ENCODE results near the gene PRSS2. TPM values are rescaled to one million over a fixed set of nuclear protein-coding genes. Genes with fewer than 3 reads are reported as not detected.

PRSS2 gene
- polyA plus RNA-seq, 1 donor (not counting 4 experiments of a cell fraction or from before 2014, with no cell fraction given): not detected

DNA sequence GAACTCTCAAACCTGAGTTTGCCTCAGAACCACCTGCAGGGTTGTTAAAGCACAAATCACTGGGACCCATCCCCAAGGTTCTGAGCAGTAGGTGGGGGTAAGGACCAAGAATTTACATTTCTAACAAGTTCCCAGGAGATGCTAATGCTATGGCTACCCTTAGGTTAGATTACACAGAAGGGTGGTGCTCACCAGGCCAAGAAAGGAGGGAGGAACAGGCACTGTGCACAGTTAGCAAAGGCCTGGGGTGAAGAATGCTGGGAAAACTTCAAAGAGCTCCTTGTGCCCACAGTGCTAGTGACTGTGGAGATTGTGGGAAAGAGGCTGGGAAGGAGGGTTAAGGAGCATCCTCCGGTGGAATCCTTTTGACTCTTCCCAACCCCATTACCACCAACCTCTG lies 8.7 kb upstream of the PRSS2 start:
- no peak for DNase-seq (ENCODE audit: low read depth, low spot score)
- dilution Hi-C loops (cut with MboI; ENCODE audit: extremely low pct_ligation_motif_present, low sequenced_read_pairs): no loop called here
- no peaks in the 10 kb centered on the region for H3K27me3 ChIP-seq (ENCODE audit: control insufficient read depth, extremely low read depth, insufficient read depth, low read length)
- no peak overlapping the region for H3K4me2 ChIP-seq (ENCODE audit: control insufficient read depth, extremely low read depth, insufficient read depth, low read depth, low read length)
- no peak for FAIRE-seq
- no peaks in the 10 kb centered on the region for H3K79me2 ChIP-seq (ENCODE audit: control insufficient read depth, insufficient read depth, low read length)
- H3K27ac ChIP-seq (ENCODE audit: control insufficient read depth, insufficient read depth, low read length): no peak overlapping the region
- no peak overlapping the region for H3K9ac ChIP-seq (ENCODE audit: control insufficient read depth, extremely low read depth, insufficient read depth, low read length)
- no peaks in the 10 kb centered on the region for H4K20me1 ChIP-seq (ENCODE audit: control insufficient read depth, extremely low read depth, insufficient read depth, low read length)
- no peaks in the 10 kb centered on the region for H3K9me1 ChIP-seq (ENCODE audit: control insufficient read depth, extremely low read depth, insufficient read depth, low read length)
- H2AFZ ChIP-seq (ENCODE audit: control insufficient read depth, low read length): no peak overlapping the region
- H3K36me3 ChIP-seq (ENCODE audit: control insufficient read depth in 2 of 2, extremely low read depth in 1 of 2, insufficient read depth in 2 of 2, low read length in 2 of 2): no peaks in the 10 kb centered on the region
- no peaks in the 10 kb centered on the region for H3K4me1 ChIP-seq (ENCODE audit: control insufficient read depth, extremely low read depth, insufficient read depth, low read length)
- no peaks in the 10 kb centered on the region for H3K9me3 ChIP-seq (ENCODE audit: control insufficient read depth, low read depth, low read length)
- no peak for TF ChIP-seq EZH2 (IDR thresholded peaks at IDR 0.05; ENCODE audit: low read length)
- TF ChIP-seq, protein P1, sequence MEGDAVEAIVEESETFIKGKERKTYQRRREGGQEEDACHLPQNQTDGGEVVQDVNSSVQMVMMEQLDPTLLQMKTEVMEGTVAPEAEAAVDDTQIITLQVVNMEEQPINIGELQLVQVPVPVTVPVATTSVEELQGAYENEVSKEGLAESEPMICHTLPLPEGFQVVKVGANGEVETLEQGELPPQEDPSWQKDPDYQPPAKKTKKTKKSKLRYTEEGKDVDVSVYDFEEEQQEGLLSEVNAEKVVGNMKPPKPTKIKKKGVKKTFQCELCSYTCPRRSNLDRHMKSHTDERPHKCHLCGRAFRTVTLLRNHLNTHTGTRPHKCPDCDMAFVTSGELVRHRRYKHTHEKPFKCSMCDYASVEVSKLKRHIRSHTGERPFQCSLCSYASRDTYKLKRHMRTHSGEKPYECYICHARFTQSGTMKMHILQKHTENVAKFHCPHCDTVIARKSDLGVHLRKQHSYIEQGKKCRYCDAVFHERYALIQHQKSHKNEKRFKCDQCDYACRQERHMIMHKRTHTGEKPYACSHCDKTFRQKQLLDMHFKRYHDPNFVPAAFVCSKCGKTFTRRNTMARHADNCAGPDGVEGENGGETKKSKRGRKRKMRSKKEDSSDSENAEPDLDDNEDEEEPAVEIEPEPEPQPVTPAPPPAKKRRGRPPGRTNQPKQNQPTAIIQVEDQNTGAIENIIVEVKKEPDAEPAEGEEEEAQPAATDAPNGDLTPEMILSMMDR (optimal IDR thresholded peaks at IDR 0.05 in 1 of 3, IDR thresholded peaks at IDR 0.05 in 1 of 3, conservative IDR thresholded peaks at IDR 0.05 in 1 of 3; ENCODE audit: extremely low read depth in 1 of 3, insufficient read depth in 2 of 3, low read length in 3 of 3): no peak
- H3K4me3 ChIP-seq (ENCODE audit: control insufficient read depth in 2 of 3, extremely low read depth in 1 of 3, insufficient read depth in 2 of 3, low read depth in 1 of 3, low read length in 3 of 3): no peak overlapping the region

DNA sequence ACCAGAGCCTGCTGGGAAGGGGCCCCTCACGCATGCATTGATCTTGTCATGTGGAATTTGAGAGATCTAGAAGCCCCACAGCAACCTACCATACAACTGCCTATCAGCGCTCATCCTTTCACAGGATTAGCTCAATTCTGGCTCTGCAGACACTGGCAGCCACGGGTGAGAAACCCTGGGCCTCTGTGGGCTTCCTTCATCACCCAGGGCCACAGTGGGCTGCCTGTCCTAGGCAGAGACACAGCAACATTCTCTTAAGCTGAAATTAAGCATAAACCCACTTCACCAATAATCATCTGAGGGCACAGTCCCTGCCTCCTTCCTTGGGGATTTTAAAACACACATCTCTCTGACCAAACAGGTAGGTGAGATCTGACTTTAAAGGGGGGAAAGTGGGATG lies 3.3 kb upstream of the PRSS2 start:
- dilution Hi-C loops (cut with MboI; ENCODE audit: extremely low pct_ligation_motif_present, low sequenced_read_pairs): no loop called here
- no peak overlapping the region for H3K27ac ChIP-seq (ENCODE audit: control insufficient read depth, insufficient read depth, low read length)
- H3K9me1 ChIP-seq (ENCODE audit: control insufficient read depth, extremely low read depth, insufficient read depth, low read length): no peaks in the 10 kb centered on the region
- H3K36me3 ChIP-seq (ENCODE audit: control insufficient read depth in 2 of 2, extremely low read depth in 1 of 2, insufficient read depth in 2 of 2, low read length in 2 of 2): no peaks in the 10 kb centered on the region
- H3K4me2 ChIP-seq (ENCODE audit: control insufficient read depth, extremely low read depth, insufficient read depth, low read depth, low read length): no peak overlapping the region
- no peak overlapping the region for H2AFZ ChIP-seq (ENCODE audit: control insufficient read depth, low read length)
- no peak for TF ChIP-seq EZH2 (IDR thresholded peaks at IDR 0.05; ENCODE audit: low read length)
- TF ChIP-seq, protein P1 (optimal IDR thresholded peaks at IDR 0.05 in 1 of 3, IDR thresholded peaks at IDR 0.05 in 1 of 3, conservative IDR thresholded peaks at IDR 0.05 in 1 of 3; ENCODE audit: extremely low read depth in 1 of 3, insufficient read depth in 2 of 3, low read length in 3 of 3): no peak
- peaks cover 3% of the 10 kb centered on the region for H3K27me3 ChIP-seq (ENCODE audit: control insufficient read depth, extremely low read depth, insufficient read depth, low read length)
- DNase-seq (ENCODE audit: low read depth, low spot score): no peak
- H3K79me2 ChIP-seq (ENCODE audit: control insufficient read depth, insufficient read depth, low read length): no peaks in the 10 kb centered on the region
- H3K4me1 ChIP-seq (ENCODE audit: control insufficient read depth, extremely low read depth, insufficient read depth, low read length): no peaks in the 10 kb centered on the region
- no peaks in the 10 kb centered on the region for H4K20me1 ChIP-seq (ENCODE audit: control insufficient read depth, extremely low read depth, insufficient read depth, low read length)
- H3K9me3 ChIP-seq (ENCODE audit: control insufficient read depth, low read depth, low read length): no peaks in the 10 kb centered on the region
- no peak for FAIRE-seq
- H3K9ac ChIP-seq (ENCODE audit: control insufficient read depth, extremely low read depth, insufficient read depth, low read length): no peak overlapping the region
- no peak overlapping the region for H3K4me3 ChIP-seq (ENCODE audit: control insufficient read depth in 2 of 3, extremely low read depth in 1 of 3, insufficient read depth in 2 of 3, low read depth in 1 of 3, low read length in 3 of 3)

Data from keratinocyte (primary cell).